AG08395 (cell line): ENCODE measurements around the gene TMEM178B.
"Not testable (repeated sequence)": the region's sequence is repeated elsewhere in the genome, so short reads cannot be mapped to it uniquely, and the experiment has no call there.

Experiments
- DNase-seq: peaks from one replicate; pipeline ENCODE4 v3.0.0; 2012; ENCODE audit warnings: mixed read lengths, low spot score

TMEM178B gene

DNA sequence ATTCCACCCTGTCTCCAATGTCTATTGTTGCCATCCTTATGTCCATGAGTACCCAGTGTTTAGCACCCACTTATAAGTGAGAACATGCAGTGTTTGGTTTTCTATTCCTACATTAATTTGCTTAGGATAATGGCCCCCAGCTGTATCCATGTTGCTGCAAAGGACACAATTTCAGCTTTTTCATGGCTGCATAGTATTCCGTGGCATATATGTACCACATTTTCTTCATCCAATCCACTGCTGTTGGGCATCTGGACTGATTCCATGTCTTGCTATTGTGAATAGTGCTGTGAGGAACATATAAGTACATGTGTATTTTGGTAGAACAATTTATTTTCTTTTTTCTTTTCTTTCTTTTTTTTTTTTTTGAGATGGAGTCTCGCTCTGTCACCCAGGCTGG lies 68.2 kb downstream of the TMEM178B start:
- DNase-seq: no peak

DNA sequence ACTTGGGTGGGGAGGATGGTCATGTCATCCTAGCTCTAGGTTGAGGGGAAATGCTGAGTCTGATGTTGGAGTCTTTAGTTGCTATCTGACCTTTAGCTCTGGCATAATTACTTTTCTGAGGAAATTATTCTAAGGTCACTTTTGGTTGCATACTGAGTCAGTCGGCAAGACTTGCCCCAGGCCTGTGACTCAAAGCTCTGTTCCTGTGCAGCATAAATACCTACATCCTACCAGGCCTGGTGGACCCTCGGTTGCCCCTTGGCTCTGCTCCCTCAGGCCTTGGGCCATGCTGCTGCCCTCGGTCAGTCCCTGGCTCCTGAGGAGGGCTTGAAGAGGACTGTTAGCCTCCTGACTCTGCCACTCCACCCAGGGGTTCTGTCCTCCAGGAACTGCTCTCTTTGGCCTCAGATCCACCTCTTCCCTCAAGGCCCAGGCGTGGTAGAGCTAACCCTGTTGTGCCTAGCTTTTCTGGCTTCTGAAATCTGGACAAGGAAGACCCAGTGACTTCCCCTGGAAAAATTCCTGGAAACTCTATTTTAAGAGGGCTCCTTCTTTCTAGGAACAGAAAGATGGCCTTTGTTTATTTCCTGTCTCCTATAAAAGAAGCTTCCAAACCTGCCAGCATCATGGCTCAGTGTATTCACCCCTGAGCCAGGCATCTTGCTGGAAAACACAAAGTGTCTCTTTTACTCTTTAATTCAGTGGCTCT lies 71.2 kb downstream of the TMEM178B start:
- no peak for DNase-seq

DNA sequence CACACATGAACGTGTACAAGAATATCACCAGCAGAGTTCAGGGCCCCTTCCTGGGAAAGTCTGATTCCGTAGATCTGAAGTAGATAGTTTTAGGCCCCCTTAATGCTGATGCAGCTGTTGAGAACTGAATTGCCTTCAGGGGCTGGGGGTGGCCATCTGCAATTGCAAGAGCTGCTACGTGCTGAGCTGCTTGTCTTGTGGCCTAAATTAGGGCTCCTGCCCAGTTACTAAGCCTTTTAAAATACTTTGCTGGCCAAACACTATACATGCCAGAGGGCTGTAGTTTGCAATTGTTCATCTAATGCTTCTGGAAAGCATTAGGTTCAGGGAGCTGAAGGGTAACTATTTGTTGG lies 71.7 kb downstream of the TMEM178B start:
- no peak for DNase-seq

DNA sequence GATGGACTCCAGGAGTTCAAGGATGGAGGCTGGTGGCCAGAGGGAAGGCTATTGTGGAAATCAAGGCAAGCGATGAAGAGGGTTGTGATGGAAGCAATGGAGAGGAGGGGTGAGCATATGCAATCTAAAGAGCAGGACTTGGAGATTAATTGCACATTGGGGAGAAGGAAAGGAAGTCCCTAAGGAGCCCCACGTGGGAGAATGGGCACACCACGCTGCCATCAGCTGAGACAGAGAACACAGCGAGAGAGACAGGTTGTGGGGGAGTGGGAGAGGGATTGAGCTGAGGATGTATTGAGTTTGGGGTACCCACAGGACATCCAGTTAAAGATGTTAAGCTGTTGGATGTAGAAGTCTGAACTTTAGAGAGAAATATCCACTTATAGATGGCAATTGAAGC lies 73.6 kb downstream of the TMEM178B start:
- DNase-seq: no peak

DNA sequence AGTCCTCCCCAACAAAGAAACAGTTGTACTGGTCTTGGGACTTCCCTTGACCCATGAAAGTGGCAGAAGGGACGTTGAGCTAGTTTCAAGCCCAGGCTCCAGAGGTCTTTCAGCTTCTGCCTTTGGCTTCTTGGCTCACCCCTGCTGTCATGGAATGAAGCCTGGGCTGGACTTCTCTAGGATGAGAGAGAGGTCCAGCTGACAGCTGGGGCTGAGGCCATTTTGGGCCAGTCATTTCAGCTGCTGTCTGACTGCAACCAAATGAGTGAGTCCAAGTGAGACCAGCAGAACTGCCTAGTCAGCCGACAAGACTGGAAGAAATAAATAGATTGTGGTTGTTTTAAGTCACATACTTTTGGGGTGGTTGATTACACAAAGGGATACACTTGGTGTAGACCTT lies 76.6 kb downstream of the TMEM178B start:
- DNase-seq: no peak

DNA sequence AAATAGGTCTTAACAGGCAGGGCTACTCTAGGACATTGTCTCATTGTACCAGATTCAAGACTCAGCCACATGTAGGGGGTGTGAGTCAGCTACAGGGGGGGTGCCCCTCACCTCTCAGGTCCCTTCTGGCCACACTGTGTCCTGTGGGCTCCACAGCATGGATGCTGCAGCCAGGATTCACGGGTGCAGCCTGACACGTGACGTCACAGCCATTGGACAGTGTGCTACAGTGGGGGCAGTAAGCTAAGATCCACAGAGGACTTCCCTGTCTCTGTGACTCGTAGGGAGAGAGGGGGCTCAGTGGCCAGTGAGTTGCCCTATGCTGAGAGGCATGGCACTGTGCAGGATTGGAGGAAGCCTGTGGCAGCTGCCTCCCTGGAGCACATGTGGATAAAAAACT lies 77.9 kb downstream of the TMEM178B start:
- no peak for DNase-seq

DNA sequence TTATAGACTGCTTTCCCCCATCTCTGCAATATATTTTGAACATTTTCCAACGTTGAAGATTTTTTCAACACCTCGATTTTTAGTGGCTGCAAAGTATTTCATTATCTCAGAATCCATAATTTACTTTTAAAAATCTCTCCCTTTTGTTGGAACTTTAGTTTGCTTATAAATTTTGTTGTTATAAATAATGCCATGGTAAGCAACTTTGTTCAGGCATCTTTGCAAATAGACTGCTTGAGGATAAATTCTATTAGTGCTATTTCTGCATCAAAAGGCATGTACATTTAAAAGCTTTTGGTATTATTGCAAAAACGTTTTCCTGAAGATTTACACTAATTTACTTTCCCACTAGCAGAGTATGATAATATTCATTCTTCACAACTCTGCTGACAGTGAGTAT lies 79.4 kb downstream of the TMEM178B start:
- DNase-seq: no peak

DNA sequence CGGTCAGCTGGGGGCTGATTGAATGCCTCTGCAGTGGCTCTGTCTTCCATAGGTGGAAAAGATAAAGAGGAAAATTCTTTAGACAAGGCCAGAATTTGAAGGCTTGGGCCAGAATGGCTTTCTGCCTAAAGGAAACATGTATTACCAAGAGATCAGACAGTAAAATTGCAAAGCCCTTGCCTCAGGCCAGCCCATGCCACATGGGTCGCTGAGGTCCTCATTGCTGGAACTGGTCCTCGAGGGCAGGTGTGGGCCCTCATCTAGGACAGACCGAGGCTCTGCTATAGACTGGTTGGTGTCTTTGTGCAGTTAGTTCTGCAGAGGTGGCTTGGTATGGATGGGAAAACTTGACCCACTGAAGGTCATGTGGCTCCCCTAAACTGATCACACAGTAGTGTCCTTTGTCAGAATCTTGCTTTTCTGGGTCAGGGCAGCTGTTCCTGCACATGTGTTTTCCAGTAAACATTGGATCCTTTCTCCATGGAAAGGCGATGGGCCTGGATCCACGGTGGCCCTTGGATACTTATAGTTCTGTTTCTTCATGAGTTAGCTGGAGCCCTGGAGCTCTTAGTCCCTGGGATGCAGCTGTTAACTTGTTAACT lies 80.4 kb downstream of the TMEM178B start:
- DNase-seq: no peak

DNA sequence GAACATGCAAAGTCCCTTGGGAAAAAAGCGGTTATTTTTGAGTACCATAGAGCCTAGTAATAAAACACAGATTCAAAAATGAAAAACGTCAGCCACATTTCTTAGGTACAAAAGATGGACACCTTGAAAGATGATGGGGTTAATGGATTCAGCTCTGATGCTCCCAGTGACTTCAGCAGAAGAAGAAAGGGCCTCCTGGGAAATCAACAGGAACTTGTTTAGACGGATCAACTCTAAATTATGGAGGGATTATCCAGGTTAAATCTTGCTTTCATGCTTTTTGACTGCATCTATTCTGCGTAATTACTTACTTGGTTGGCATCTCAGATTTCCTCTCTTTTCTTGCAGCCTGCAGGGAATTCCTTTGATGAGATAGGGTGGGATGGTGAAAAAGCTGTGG lies 82.5 kb downstream of the TMEM178B start:
- DNase-seq: no peak

DNA sequence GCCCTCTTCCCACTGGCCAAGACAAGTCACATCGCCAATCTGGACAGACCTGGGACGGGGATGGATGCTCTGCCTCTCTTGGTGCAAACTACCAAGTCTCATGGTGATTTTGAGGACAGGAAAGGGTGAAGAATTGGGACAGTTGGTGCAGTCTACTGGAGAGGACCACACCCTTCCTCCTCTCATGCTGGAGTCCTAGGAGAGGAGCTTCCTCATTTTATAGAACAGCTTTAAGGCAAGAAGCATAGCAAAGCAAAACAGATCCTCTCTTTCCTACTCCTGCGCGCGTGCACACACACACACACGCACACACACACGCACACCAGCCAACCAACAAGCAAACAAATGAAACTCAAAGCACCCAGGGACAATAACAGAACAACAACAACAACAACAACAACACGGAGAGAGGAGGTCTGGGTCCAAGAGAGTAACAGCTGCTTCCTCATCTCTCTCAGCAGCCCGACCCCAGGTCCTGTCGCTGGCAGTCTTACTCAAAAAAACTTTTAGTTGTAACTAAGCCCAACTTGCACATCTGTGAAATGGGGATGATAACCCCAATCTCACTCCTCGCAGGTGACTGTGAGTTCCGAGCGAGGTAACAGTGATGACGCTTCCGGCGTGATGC lies 83.4 kb downstream of the TMEM178B start:
- no peak for DNase-seq

DNA sequence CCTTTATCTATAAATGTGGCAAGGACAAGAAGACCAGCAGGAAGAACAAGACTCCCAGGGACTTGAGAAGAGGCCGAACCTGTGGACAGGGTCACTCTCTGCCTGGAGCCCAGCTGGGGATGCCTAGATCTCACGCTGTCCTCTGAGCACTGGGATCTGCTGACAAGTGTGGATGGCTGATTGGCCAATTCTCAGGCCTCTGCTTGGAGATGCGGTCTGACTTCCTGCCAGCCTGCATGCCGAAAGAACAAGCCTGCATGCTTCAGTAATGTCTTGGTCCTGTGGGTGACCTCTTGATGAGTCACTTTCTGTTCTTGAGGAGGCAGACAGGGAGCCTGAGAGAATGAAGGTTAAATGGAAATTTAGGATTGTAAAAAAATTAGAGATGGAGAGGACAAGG lies 84.7 kb downstream of the TMEM178B start:
- DNase-seq: peak; percentile 61

DNA sequence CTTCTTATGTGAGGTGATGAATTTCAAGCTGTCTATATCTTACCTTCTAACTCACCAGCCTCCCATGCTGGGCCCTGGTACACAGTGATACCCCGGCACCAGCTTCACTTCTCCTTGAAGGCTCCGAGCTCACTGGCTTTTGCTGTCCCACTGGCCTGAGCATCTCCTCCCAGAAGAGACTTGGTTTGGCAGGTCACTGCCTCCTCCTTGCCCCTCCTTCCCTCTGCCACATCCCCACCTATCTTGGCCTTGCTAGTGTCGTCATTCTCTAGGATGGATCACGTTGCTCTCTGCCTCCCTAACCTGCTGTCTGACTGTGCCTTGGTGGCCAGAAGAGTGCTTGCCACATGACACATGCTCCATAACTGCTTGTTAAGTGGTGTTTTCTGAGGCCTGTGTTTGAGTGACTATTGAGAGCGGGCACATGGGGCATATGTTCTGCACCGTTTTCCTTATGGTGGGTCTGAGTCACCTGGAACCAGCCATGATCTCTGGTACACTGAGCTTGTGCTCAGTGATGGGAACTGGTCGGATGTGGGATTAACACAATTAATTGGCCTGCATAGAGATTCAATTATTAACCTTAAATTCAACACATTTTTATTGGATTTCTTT lies 86.5 kb downstream of the TMEM178B start:
- DNase-seq: no peak

DNA sequence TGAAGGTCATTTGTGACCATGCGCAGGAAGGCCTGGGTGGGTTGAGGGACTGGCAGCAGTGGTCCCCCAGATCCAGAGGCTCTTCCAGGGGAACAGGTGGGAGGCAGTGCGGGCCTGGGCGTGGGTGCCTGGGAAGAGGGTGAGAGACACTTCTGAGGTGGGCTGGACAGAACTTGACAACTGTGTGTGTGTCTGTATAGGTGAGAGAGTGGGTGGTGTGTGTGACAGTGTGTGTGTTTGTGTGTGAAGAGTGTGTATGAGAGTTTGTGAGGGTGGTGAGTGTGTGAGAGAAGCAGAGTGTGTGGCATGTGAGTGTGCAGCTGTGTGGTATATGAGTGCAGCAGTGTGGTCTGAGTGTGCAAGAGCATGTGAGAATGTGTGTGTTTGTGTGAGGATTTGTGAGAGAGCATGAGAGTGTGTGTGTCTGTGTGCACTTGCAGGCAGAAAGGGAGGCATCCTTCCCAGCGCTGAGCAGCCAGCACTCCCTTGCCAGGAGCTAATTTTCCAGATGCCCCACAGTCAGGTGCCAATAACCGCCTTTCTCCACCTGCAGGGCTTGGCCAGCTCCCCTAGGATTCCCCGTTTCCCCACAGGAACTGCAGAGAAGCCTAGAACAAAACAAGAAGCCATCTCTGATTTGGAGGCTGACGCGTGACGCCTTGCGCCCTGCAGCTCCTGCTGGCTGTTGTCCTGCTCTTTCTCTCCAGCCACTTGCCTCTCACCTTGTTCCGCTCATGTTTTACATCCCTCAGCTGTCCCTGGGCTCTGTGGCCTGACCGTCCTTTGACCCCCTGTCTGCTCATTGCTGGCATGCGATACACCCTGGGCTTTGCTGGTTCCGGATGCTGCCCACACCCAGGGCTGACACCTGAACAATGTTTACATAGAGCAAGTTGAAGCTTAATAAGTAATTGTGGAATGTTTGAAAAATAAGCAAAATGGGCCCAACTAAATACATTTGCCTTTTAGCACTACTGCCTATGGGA lies 88.0 kb downstream of the TMEM178B start:
- no peak for DNase-seq

DNA sequence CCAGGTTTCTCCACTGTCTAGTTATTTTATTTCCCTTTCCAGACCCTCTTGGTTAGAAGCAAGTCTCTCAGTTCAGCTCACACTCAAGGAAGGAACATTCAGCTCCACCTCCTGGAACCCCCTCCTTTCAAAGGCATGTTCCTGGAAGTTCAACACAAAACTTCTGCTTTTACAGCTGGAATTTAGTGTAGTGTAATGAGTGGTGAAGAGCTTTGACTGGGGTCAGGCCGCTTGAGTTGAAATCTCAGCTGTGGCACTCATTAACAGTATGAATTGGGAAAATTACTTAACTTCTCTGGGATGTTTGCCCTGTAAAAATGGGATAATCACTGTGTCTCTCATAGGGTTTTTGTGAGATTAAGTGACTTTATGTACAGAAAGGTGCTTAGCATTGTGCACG lies 91.7 kb downstream of the TMEM178B start:
- DNase-seq: no peak

DNA sequence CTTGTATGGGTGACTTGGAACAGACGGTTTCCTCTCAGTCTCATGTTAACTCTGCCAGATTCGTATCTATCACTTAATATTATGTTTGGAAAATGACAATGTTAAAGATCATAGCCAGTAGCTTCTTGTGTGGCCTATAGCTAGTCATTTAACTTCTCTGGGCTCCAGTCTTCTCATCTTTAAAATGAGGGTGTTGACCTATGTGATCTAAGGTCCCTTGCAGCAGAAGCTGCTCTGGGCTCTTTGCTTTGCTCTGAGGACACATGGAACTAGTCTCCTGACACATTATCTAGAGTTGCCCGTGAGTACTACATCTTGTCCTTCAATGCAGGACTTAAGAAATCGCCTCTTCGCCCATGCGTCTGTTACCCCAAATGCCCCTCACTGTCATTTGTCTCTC lies 93.1 kb downstream of the TMEM178B start:
- DNase-seq: no peak

DNA sequence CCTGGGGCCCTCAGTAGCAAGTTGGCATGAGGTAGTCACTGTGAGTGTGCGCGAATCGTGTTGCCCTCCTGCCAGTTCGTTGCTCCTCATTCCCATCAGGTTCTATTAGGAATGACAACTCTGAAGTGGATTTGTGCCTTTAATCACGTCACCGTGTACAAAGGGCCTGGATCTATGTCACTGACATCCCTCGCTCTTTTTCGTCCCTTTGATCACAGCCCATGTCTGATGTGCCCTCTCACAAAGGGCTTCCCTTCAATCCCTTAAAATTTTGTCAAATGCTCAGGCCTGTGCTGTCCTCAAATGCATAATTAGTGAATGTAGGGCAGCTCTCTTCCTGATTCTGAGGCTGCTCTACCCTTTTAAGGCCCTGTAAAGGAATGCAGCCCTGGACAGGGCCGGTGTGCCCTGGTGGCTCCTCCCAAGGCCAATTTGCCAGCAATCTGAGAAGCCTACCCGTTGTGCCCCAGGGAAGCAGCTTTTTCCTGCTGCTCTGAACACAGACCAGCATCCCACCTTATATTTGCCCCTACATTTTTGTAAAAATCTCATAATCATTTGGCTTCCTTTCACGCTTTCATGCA lies 93.6 kb downstream of the TMEM178B start:
- DNase-seq: no peak

DNA sequence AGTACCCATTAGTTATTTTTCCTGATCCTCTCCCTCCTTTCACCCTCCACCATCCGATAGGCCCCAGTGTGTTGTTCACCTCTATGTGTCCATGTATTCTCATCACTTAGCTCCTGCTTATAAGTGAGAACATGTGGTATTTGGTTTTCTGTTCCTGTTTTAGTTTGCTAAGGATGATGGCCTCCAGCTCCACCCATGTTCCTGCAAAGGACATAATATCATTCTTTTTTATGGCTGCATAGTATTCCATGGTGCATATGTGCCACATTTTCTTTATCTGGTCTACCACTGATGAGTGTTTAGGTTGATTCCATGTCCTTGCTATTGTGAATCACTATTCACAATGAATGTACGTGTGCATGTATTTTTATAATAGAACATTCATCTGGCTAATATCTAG lies 95.3 kb downstream of the TMEM178B start:
- DNase-seq: not testable (repeated sequence)

DNA sequence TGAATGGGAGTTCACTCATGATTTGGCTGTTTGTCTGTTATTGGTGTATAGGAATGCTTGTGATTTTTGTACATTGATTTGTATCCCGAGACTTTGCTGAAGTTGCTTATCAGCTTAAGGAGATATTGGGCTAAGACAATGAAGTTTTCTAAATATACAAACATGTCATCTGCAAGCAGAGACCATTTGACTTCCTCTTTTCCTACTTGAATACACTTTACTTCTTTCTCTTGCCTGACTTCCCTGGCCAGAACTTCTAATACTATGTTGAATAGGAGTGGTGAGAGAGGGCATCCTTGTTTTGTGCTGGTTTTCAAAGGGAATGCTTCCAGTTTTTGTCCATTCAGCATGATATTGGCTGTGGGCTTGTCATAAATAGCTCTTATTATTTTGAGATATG lies 101.9 kb downstream of the TMEM178B start:
- DNase-seq: not testable (repeated sequence)

DNA sequence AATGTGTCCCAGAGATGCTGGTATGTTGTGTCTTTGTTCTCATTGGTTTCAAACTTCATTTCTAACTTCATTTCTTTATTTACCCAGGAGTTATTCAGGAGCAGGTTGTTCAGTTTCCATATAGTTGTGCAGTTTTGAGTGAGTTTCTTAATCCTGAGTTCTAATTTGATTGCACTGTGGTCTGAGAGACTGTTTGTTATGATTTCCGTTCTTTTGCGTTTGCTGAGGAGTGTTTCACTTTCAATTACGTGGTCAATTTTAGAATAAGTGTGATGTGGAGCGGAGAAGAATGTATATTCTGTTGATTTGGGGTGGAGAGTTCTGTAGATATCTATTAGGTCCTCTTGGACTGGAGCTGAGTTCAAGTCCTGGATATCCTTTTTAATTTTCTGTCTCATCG lies 103.3 kb downstream of the TMEM178B start:
- DNase-seq: not testable (repeated sequence)

DNA sequence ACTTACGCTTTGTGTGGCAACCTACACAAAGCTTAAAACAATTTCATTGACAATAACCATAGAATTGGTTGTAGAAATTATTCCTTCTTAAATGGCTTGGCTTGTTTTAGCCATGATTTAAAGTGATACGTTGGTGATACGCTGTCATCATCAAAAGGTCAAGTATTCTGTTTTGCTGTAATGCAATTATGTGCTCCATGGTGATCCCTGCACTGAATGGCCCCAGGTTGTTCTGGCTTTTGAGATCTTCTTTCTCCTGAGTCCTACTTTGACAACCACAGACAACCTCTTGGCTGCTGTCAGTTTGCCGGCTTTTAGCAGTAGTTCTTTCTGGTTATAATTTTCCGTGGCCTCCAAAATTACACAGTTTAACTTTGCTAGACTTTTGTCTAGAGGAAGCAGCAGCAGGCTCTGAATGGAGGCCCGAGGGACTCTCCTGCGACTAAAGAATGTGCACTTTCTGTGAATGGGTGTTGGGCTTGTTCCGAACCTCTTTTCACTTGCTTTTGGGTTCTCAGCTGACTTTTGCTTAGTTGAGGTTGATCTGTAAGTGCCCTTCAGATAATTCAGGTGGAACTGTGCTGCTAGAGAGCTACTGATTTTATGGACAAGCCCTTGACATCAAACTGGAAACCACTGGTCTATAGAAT lies 104.7 kb downstream of the TMEM178B start:
- no peak for DNase-seq

DNA sequence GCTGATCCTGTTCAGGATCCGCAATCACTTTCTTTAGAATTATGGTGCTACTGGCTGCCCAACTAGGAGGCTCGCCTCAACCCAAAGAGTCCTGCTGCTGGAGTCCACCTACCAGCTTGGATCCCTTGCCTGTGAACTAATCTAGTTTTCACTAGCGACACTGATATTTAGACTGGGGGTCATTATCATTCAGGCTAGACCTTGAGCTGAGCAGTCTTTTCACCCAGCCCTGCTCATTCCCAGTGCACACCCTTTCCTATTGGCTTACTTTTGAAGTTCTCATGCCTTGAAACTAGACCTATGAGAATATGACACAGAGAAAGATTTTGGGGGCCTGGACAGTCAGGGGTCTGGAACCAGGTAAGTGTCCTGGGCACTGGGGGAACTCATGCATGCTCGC lies 107.9 kb downstream of the TMEM178B start:
- no peak for DNase-seq
